Cortex of kidney (tissue), 1 donor: ENCODE results near the gene DGKD.

Source experiments
- DNase-seq: peaks from one replicate; lab custom pipeline; 2025; lab: John Stamatoyannopoulos, UW

Gene DGKD

DNA sequence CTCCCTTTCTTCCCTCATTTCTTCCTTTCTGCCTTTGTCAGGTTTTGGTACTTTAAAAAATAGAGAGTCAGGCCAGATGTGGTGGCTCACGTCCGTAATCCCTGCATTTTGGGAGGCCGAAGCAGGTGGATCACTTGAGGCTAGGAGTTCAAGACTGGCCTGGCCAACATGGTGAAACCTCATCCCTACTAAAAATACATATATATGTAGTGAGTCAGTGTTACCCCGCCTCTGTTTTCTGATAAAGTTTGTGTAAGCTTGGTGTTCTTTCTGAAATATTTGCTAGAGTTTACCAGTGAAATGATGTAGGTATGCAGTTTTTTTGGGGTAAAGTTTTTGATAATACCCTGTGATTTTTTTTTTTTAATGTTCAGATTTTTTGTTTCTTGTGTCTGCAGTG is 58.8 kb downstream of the DGKD start:
- DNase-seq: no peak

GRCh38 chr2:233413559-233414272 is 59.4 kb downstream of the DGKD start:
- DNase-seq: no peak

- DNase-seq: no peak
These were observed 60.0 kb downstream of the DGKD start for GRCh38 chr2:233414273-233414654.

- no peak for DNase-seq
These were observed 60.7 kb downstream of the DGKD start for GRCh38 chr2:233414777-233415570.

GRCh38 chr2:233416199-233416598 is 61.9 kb downstream of the DGKD start:
- DNase-seq: no peak

- DNase-seq: no peak
These were observed 62.4 kb downstream of the DGKD start for GRCh38 chr2:233416706-233417105.

GRCh38 chr2:233417282-233417681 is 63.0 kb downstream of the DGKD start:
- no peak for DNase-seq

DNA sequence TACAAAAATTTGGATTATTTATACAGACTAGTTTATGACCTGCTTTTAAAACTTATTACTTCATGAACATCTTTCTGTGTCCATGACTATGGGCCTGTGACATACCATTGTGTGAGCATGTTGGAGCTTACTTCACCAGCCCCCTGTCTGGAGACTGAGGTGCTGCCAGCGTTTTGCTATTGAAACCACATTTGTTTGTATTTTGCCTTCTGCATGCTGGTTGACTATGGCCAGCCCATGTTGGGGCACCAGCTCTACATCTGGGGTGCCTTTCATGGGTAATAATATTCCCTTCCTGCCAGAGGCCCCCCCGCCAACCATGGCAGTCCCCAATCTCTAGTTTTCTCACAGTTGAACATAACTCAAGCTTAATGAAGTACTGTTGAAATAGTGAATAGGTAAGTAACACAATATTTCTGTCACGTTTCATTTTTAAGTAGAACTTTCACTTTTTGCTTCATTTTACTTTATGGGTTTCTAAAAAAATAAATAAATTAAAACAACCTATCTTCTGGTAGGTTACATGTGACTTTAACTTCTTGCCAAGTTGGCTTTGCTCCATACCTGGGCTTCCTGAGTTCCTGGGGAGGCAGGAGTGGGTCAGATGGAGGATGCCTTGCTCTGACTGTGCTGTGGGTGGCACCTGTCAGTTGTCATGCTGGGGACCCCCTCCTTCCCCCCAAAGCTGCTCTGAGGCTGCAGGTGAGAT is 63.9 kb downstream of the DGKD start:
- no peak for DNase-seq

GRCh38 chr2:233418761-233419546 is 64.7 kb downstream of the DGKD start:
- DNase-seq: no peak

GRCh38 chr2:233419602-233420391 is 65.5 kb downstream of the DGKD start:
- DNase-seq: no peak

- DNase-seq: no peak
These were observed 67.0 kb downstream of the DGKD start for GRCh38 chr2:233421091-233421816.

DNA sequence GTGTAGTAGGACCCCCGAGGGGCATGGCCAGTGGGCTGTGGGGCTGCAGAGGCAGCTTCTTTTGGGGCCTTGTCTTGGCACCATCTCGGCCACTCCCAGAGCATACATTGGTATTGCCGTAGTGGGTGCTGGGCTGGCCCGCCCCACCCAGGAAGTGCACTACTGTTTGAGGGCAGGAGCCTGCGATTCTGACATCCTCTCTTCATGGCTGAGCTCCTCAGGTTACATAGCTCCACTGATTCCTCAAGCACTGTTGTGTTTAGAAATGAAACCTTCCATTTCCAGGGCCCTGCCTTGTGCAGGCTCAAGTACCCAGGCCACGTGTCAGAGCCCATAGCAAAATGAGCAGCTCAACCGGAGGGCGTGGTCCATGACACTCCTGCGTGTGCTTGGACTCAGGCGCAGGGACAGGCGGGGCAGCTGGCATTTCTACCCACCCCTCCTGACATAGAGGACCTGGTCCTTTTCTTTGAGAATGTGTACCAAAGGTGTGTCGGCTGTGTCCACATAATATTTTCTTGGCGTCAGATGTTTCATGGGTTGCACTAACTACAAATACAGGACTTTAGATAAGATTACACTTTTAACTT is 67.9 kb downstream of the DGKD start:
- DNase-seq: no peak

- no peak for DNase-seq
These were observed 68.6 kb downstream of the DGKD start for GRCh38 chr2:233422649-233423551.

DNA sequence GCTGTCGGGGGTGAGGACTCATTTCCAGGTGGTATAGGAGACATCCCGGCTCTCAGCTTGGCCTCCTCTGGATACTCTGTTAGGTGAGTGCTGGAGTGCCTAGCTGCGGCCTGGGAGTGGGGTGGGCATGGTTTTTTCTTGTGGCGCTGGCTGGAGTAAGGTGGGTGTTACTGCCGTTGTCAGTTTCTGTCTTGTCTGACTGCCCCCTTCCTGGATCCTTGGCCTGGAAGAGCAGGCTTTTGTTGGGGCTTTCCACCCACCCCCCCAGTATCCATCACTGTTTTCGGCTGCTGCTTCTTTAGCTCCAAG is 69.2 kb downstream of the DGKD start:
- DNase-seq: no peak

GRCh38 chr2:233424154-233424951 is 70.1 kb downstream of the DGKD start:
- no peak for DNase-seq

DNA sequence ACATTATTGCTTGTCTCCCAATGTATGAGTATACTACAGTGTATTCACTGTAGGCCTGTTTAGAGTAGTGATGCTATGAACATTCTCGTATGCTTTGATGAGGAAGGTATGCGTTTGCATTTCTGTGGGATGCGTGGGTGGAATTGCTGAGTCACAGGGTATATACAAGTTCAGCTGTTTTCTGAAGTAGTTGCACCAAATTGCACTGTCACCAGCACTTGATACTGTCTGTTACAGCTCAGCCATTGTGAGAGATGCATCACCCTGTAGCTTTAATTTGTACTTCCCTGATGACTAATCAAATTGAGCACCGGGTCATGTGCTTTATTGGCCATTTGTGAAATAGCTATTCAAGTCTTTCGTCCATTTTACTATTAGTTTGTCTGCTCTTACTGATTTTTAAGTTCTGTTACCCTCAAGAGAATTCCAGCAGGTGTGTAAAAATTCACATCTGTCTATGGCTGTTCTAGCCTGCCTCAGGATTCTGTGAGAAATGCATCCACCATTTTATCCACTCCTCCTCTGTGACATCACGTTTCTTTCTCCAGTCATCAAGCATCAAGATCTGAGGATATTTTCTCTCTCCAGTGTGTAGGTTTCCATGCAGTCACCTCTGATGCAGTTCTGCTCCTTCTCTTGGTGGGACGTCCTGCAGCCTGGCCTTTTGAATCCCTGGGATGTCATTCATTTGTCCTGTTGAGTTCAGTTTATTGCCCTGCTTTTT is 72.5 kb downstream of the DGKD start:
- no peak for DNase-seq

- no peak for DNase-seq
These were observed 73.7 kb downstream of the DGKD start for GRCh38 chr2:233428008-233428407.

DNA sequence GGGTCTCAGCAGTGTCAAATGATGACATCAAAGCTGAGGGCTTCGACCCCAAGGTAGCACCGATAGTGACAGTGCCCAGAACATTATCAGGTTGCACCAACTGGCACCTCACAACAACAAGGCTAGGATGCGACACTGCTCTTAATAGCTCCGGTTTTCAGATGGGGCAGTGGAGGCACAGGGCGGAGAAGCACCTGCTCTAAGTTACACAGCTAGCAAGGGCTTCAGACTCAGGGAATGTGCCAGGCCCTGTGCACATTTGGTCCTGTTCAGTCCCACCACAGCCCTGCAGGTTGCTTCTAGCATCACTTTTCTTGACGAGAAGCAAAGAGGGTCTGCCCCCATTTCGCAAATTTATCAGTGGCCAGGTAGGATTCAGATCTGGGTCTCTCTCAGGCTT is 74.1 kb downstream of the DGKD start:
- DNase-seq: no peak
